Adipocyte (in vitro differentiated cells): ENCODE measurements around the gene TMEM163.

Experiments
- DNase-seq: peaks from one replicate; pipeline ENCODE4 v3.0.0-alpha.2; 2015; ENCODE audit warnings: low read depth
- H3K27me3 ChIP-seq: replicated peaks from 2 replicates; pipeline ENCODE4 v1.7.0; 2013; ENCODE audit warnings: mild to moderate bottlenecking, low read length, moderate library complexity; ENCODE audit not compliant: control insufficient read depth, insufficient read depth
- H3K36me3 ChIP-seq: 2 replicates; pipeline ENCODE4 v1.7.0; 2013; ENCODE audit warnings: low read length, mild to moderate bottlenecking, moderate library complexity; ENCODE audit not compliant: control insufficient read depth, insufficient read depth, severe bottlenecking
- H3K4me1 ChIP-seq: 2 replicates; pipeline ENCODE4 v1.7.0; 2013; ENCODE audit warnings: mild to moderate bottlenecking, low read length, moderate library complexity; ENCODE audit not compliant: control insufficient read depth, insufficient read depth
- H3K4me3 ChIP-seq: 2 replicates; pipeline ENCODE4 v1.7.0; 2013; ENCODE audit warnings: mild to moderate bottlenecking, low read length, moderate library complexity
- H3K9ac ChIP-seq: 2 replicates; pipeline ENCODE4 v1.7.0; 2013; ENCODE audit warnings: mild to moderate bottlenecking, low read length, moderate library complexity
- H3K9me3 ChIP-seq: 2 replicates; pipeline ENCODE4 v1.7.0; 2013; ENCODE audit warnings: mild to moderate bottlenecking, low read length, moderate library complexity; ENCODE audit not compliant: control insufficient read depth

TMEM163 gene

DNA sequence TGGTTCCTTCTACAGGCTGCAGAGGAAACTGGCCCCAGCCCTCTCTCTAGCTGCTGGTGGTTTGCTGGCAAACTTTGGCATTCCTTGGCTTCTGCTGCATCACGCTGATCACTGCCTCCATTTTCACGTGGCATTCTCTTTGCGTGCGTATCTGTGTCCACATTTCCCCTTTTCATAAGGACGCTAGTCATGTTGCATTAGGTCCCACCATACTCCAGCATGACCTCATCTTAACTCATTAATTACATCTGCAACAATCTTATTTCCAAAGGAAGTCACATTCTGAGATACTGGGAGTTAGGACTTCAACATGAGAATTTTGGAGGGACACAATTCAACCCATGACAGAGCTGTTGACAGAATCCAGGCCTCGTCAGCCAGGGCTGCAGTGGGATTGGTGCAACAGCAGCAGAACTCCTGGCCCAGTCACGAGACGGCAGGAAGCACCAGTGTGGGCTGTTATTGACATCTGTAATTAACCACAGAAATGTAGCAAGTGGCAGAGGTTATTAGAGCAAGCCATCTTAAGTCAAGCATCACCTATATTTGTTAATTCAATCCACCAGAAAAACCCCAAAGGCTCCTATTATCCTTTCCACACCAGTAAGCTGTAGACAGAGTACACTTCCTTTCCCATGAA is 132.4 kb downstream of the TMEM163 start:
- Histone ChIP-seq H3K4me3 (no peak overlapping the region), H3K27me3 (no peaks in the 10 kb centered on the region), H3K4me1 (no peaks in the 10 kb centered on the region), H3K36me3 (no peaks in the 10 kb centered on the region), H3K9me3 (peaks cover 27% of the 10 kb centered on the region), H3K9ac (no peak overlapping the region)
- DNase-seq: no peak

DNA sequence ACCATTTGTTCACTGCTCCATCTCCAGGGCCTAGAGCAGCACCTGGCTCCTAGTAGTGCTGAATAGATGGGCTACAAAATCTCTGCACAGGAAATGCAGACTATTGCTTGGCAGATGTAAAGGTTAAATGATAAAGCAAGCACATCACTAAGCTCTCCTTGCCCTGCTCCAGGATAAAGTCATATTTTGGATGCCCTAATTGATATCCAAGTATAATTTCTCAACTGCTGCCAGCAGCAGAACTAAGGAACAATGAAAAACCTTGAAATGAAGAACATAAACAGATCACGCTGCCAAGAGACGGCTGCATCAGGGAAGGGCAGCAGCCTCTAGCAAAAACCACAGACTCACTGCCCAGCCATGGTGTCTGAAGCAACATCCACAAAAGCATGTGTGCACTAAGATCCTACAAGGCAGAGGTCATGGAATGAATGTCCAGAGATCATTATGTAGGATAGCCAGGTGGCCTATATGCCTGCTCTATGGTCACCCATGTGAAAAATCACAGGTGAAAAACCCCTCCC is 134.7 kb downstream of the TMEM163 start:
- peaks cover 10% of the 10 kb centered on the region for H3K9me3 ChIP-seq
- H3K36me3 ChIP-seq: no peaks in the 10 kb centered on the region
- H3K4me3 ChIP-seq: no peak overlapping the region
- H3K9ac ChIP-seq: no peak overlapping the region
- H3K4me1 ChIP-seq: no peaks in the 10 kb centered on the region
- H3K27me3 ChIP-seq: no peaks in the 10 kb centered on the region
- DNase-seq: no peak

DNA sequence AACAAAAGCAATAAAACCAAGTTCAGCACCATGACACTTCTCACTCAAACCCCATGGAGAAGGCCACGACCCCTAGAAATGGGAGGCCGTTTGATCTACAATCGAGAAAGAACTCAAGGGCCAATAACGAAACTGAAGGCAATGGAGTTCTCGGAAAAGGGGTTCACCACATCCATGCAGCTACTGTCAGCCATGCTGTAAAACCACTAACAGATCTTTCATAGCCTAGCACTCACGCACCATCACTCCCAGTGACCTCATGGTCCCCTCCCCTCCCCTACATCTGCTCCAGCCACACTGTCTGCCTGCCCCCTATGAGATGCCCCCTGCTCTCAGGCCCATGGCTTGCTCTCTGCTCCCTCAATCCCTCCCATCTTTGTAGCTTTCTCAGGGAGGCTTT is 135.3 kb downstream of the TMEM163 start:
- no peaks in the 10 kb centered on the region for H3K36me3 ChIP-seq

DNA sequence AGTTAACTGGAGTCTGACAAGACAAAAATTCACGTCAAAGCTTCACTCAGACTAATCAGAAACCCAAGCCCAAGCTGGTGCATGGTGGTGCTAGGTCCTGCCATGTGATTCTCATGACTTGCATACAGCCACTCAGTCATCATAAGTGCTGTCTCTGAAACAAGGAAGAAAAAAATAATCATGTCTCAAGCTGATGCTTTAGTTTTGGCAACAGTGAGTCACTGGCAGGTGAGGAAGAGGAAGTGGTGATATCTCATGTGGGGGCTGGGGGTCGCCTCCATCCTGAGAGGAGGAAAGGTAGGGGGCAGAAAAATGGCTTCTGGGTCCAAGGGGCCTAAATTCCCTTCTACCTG is 136.3 kb downstream of the TMEM163 start:
- H3K36me3 ChIP-seq: no peaks in the 10 kb centered on the region
- H3K4me3 ChIP-seq: no peak overlapping the region
- no peaks in the 10 kb centered on the region for H3K9me3 ChIP-seq
- DNase-seq: no peak
- H3K27me3 ChIP-seq: peaks cover 6% of the 10 kb centered on the region
- no peak overlapping the region for H3K9ac ChIP-seq
- no peaks in the 10 kb centered on the region for H3K4me1 ChIP-seq

More for the DNA sequence above, 135.3 kb downstream of the TMEM163 start:
- peaks cover 1% of the 10 kb centered on the region for H3K27me3 ChIP-seq
- no peak overlapping the region for H3K4me3 ChIP-seq
- no peaks in the 10 kb centered on the region for H3K4me1 ChIP-seq
- DNase-seq: no peak
- H3K9ac ChIP-seq: no peak overlapping the region
- peaks cover 7% of the 10 kb centered on the region for H3K9me3 ChIP-seq

DNA sequence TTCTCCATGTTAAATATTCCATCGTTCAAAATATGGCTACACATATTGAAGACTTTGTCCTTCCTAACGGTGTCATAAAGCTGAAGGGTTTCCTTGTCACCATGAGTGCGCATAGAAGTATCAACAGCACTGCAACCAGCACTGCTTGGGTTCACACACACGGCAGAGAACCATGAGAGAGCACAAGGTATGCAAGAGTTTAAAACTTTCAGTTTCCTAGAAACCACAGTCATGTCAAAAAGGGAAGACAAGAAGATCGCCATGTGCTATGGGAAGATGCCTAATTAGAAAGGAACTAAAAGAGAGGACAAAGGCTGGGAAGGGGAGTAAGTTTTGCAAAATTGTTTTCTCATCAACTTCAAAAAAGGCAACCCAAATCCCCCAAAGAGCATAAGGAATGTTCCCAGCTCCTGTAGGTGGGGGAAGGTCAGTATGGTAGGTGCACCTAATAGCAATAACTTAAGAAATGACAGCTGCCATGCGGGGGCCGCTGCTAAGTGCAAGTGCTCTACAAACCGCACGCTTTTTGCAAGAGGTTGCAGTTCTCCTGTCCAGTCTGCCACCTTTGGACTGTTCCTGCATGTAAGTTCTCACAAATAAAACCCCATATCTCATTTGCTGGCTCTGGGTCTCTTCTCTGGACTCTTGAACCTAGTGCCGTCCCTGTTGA is 136.8 kb downstream of the TMEM163 start:
- H3K4me3 ChIP-seq: no peak overlapping the region
- DNase-seq: no peak
- no peaks in the 10 kb centered on the region for H3K4me1 ChIP-seq
- peaks cover 6% of the 10 kb centered on the region for H3K27me3 ChIP-seq
- no peaks in the 10 kb centered on the region for H3K9me3 ChIP-seq
- H3K9ac ChIP-seq: no peak overlapping the region
- H3K36me3 ChIP-seq: no peaks in the 10 kb centered on the region

DNA sequence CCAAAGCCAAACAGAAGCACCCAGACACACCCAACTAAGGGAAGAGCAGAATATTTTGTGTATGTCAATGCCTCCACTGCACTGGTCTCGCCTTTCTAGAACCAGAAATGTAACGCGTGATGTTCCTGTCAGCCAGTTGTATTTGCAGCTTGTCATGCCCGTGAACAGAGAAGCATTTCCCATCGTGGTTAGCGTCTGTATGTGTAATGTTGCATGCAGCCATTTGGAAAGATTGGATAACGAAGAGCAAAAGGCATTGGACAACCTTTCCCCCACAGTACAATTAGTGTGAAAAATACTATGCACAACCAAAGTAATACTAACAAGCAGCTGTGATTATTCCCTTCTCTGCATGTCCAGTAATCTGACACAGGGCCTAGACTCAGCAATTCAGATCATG is 140.5 kb downstream of the TMEM163 start:
- no peak for DNase-seq
- Histone ChIP-seq H3K27me3 (peaks cover 8% of the 10 kb centered on the region), H3K4me1 (no peaks in the 10 kb centered on the region), H3K4me3 (no peak overlapping the region), H3K9ac (no peak overlapping the region), H3K36me3 (no peaks in the 10 kb centered on the region), H3K9me3 (no peaks in the 10 kb centered on the region)

DNA sequence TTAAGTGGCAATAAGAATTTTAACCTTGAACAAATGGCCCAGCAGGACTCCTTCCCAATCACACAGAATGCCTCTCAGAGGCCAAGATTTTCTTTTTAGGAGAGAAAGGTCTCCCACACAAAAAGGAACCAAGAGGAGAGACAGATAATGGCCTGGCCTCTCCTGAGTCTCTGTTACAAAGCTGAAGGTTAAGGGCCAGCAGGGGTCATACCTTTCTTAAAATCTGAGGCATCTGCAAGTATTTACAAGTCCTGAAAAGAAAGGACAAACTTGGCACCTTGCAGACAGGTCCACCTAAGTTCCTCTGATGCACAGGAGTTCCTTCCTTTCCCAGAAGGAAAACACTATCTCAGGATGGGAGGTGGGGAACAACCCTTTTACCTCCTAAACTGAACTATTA is 142.3 kb downstream of the TMEM163 start:
- no peak for DNase-seq
- Histone ChIP-seq H3K36me3 (no peaks in the 10 kb centered on the region), H3K4me3 (no peak overlapping the region), H3K9me3 (no peaks in the 10 kb centered on the region), H3K9ac (no peak overlapping the region), H3K4me1 (no peaks in the 10 kb centered on the region), H3K27me3 (peaks cover 13% of the 10 kb centered on the region)

DNA sequence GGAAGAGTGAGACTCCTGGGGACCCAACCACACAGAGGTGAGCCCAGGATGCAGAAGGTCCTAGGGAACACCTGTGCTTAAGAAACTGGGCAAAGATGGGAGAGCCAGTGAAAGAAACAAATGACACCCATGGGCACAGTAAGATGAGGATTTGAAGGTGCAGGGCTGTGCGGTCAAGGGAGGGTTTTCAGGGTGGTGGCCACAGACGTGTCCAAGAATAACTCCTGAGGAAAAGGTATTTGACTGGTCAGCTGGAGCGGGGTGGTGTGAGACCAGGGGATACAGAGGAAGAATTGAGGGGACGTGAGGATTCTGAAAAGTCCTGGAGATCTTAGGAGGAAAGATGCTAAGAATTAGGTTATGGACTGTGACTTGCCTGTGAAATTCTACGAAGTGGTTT is 142.9 kb downstream of the TMEM163 start:
- H3K4me3 ChIP-seq: no peak overlapping the region
- H3K27me3 ChIP-seq: peaks cover 13% of the 10 kb centered on the region
- H3K9me3 ChIP-seq: no peaks in the 10 kb centered on the region
- H3K9ac ChIP-seq: no peak overlapping the region
- no peaks in the 10 kb centered on the region for H3K36me3 ChIP-seq
- DNase-seq: no peak
- H3K4me1 ChIP-seq: no peaks in the 10 kb centered on the region

DNA sequence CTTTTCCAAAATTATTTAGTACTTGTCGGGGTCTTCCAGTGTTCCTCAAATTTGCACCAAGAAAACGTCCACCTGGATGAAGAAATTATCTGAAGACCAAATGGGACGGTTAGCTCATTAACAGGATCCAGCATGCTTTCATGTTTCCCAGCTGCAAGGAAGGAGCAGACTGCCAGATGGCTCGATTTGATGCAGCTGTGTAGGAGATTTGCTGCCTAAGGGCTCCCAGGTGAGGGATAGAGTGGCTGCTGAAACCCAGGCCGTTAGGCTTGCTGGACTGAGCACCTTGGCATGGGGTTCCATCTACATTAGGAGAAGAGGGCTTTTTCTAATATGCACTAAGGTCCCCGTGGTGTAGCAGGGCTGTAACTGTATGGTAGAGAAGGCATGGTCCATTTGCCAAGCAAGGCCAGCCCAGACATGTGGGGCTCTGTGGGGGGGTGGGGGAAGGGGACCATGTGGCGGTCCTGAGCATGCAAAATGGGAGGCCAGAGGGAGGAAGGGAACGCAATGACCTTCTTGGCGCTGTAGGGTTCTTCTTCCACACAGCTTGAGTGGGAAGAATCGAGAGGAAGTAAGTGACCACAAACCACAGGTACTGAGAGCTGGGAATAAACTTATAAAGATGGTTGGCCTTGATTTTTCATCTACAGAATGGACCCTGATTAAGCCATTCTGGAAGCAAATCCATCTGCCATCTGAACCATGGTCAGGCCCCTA is 144.0 kb downstream of the TMEM163 start:
- DNase-seq: no peak
- Histone ChIP-seq H3K9ac (no peak overlapping the region), H3K36me3 (no peaks in the 10 kb centered on the region), H3K4me1 (no peaks in the 10 kb centered on the region), H3K4me3 (no peak overlapping the region), H3K9me3 (no peaks in the 10 kb centered on the region), H3K27me3 (peaks cover 13% of the 10 kb centered on the region)

DNA sequence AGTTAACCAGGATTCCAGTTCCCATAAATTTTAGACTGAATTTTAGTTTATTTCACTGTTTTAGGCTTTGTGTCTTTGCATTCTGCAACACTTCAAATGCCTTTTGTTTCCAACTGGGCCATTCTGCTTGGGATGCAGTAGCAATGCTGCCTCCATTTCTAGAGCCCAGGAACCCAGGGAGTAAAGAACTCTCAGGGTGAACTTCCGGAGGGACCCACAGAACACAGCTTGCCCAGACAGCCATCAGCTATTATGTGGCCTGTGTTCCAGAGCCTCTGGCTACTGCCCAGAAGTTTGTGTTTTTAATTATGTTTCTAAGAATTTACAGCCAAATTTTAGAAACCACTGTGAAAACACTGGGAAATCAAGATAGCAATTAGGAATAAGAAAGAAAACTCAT is 145.1 kb downstream of the TMEM163 start:
- H3K4me3 ChIP-seq: no peak overlapping the region
- no peak overlapping the region for H3K9ac ChIP-seq
- H3K4me1 ChIP-seq: no peaks in the 10 kb centered on the region
- peaks cover 16% of the 10 kb centered on the region for H3K27me3 ChIP-seq
- DNase-seq: no peak
- H3K36me3 ChIP-seq: no peaks in the 10 kb centered on the region
- H3K9me3 ChIP-seq: no peaks in the 10 kb centered on the region

DNA sequence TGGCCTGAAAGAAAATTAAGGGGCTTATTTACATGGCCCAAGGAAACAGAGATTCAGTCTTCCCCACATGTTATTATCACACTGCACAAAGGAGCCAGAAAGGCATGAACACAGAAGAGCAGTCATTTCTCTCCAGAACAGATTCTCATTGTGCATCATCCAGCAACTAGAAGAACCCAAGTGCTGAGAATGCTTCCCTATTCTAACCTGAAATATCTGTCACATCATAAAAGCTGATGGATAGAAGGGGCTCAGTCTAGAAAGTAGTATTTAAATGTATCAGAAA is 145.8 kb downstream of the TMEM163 start:
- DNase-seq: no peak
- no peak overlapping the region for H3K4me3 ChIP-seq
- H3K36me3 ChIP-seq: no peaks in the 10 kb centered on the region
- no peak overlapping the region for H3K9ac ChIP-seq
- peaks cover 11% of the 10 kb centered on the region for H3K27me3 ChIP-seq
- no peaks in the 10 kb centered on the region for H3K9me3 ChIP-seq
- H3K4me1 ChIP-seq: no peaks in the 10 kb centered on the region
